H54 (cell line): ENCODE results near the gene CD200R1L.

Experiments used
- DNase-seq: peaks from one replicate; pipeline ENCODE4 v3.0.0; 2011; ENCODE audit warnings: low spot score, mixed read lengths; ENCODE audit not compliant: insufficient read length
- FAIRE-seq: peaks from 3 replicates; lab custom pipeline; 2011; peaks lifted over from hg19 to GRCh38; lab: Jason Lieb, UNC
- POLR2A ChIP-seq: IDR thresholded peaks from 2 replicates; pipeline ENCODE4 v1.6.1; 2011; ENCODE audit warnings: low read depth, mild to moderate bottlenecking, low read length

The CD200R1L gene

GRCh38 chr3:112789787-112790186, 56.9 kb downstream of the CD200R1L start:
- FAIRE-seq (no peak), DNase-seq (no peak)
- no peak for TF ChIP-seq POLR2A

- TF ChIP-seq POLR2A = no peak
- FAIRE-seq = no peak
Observed at GRCh38 chr3:112786881-112787579, 59.6 kb downstream of the CD200R1L start.

GRCh38 chr3:112786002-112786590, 60.6 kb downstream of the CD200R1L start:
- no peak for FAIRE-seq
- no peak for TF ChIP-seq POLR2A
- no peak for DNase-seq

More at GRCh38 chr3:112786881-112787579, 59.6 kb downstream of the CD200R1L start:
- DNase-seq = no peak

GRCh38 chr3:112785321-112786001, 61.2 kb downstream of the CD200R1L start:
- no peak for TF ChIP-seq POLR2A
- DNase-seq (no peak), FAIRE-seq (no peak)

GRCh38 chr3:112782491-112782890, 64.2 kb downstream of the CD200R1L start:
- DNase-seq = no peak
- TF ChIP-seq POLR2A = no peak
- FAIRE-seq = no peak

GRCh38 chr3:112781599-112781998, 65.1 kb downstream of the CD200R1L start:
- no peak for TF ChIP-seq POLR2A
- FAIRE-seq = no peak
- DNase-seq = no peak

- DNase-seq = no peak
- FAIRE-seq = peak; percentile 20
- no peak for TF ChIP-seq POLR2A
Observed at GRCh38 chr3:112779558-112780480, 66.8 kb downstream of the CD200R1L start.

- DNase-seq (no peak), FAIRE-seq (no peak)
- TF ChIP-seq POLR2A = no peak
Observed at GRCh38 chr3:112779011-112779410, 67.7 kb downstream of the CD200R1L start.

GRCh38 chr3:112778353-112778948, 68.2 kb downstream of the CD200R1L start:
- DNase-seq (peak; percentile 18), FAIRE-seq (peak; percentile 78)
- TF ChIP-seq POLR2A = no peak

GRCh38 chr3:112777811-112778210, 68.9 kb downstream of the CD200R1L start:
- DNase-seq = no peak
- FAIRE-seq = no peak
- TF ChIP-seq POLR2A = no peak

GRCh38 chr3:112776836-112777235, 69.8 kb downstream of the CD200R1L start:
- no peak for TF ChIP-seq POLR2A
- no peak for DNase-seq
- FAIRE-seq = no peak

GRCh38 chr3:112776000-112776399, 70.7 kb downstream of the CD200R1L start:
- DNase-seq = no peak
- TF ChIP-seq POLR2A = no peak
- FAIRE-seq = no peak
